HEK293 (cell line): ENCODE measurements around the gene GM2A.

Experiments
- CTCF ChIA-PET: fragments of 350-600 bp; formaldehyde crosslinking; extraction: SDS; loops from one replicate; lab custom pipeline; 2021; ENCODE audit warnings: antibody characterized with exemption; lab: Yijun Ruan, JAX
- POLR2A ChIA-PET: fragments of 300-600 bp; formaldehyde crosslinking; extraction: SDS; loops from one replicate; lab custom pipeline; 2020; ENCODE audit warnings: antibody characterized with exemption, inconsistent platforms; lab: Yijun Ruan, JAX
- H3K27ac ChIP-seq: fragments of 200-500 bp; sonication (Bioruptor generic); 2 replicates; pipeline ENCODE4 v1.5.1; 2014; ENCODE audit warnings: low read depth, low read length, control low read depth, inconsistent platforms; ENCODE audit errors: extremely low read depth
- H3K36me3 ChIP-seq, 2 experiments: fragments of 200-500 bp in 1 of 2; sonication (Bioruptor generic) in 1 of 2; 1 replicate in 1 of 2; 2 replicates in 1 of 2; pipeline ENCODE4 v1.5.1; 2014 to 2017; ENCODE audit warnings: inconsistent platforms in 2 of 2, low read length in 2 of 2; ENCODE audit not compliant: control insufficient read depth in 2 of 2, insufficient read depth in 1 of 2
- H3K4me1 ChIP-seq: fragments of 200-500 bp; sonication (Bioruptor generic); 2 replicates; pipeline ENCODE4 v1.5.1; 2014; ENCODE audit warnings: mild to moderate bottlenecking, low read length, inconsistent platforms; ENCODE audit not compliant: control insufficient read depth, insufficient read depth
- H3K4me3 ChIP-seq: 2 replicates; pipeline ENCODE4 v1.5.1; 2011; ENCODE audit warnings: low read depth, mild to moderate bottlenecking, control low read depth, low read length, moderate library complexity
- H3K9me3 ChIP-seq: fragments of 200-500 bp; sonication (Bioruptor generic); 2 replicates; pipeline ENCODE4 v1.5.1; 2014; ENCODE audit warnings: low read depth, low read length, inconsistent platforms; ENCODE audit not compliant: control insufficient read depth, insufficient read depth
- CTCF ChIP-seq: fragments of 450-650 bp; formaldehyde crosslinking; IDR thresholded peaks from 2 replicates; pipeline ENCODE4 v1.5.1; 2016; ENCODE audit warnings: missing biosample characterization, missing genetic modification characterization
- EGR2 ChIP-seq: fragments of 450-650 bp; formaldehyde crosslinking; IDR thresholded peaks from 2 replicates; pipeline ENCODE4 v1.5.1; 2016; ENCODE audit warnings: low read depth, missing biosample characterization, missing genetic modification characterization
- MYNN ChIP-seq: fragments of 450-650 bp; formaldehyde crosslinking; IDR thresholded peaks from 2 replicates; pipeline ENCODE4 v1.5.1; 2016; ENCODE audit warnings: missing biosample characterization, missing genetic modification characterization, borderline replicate concordance
- SCRT2 ChIP-seq: fragments of 450-650 bp; formaldehyde crosslinking; IDR thresholded peaks from 2 replicates; pipeline ENCODE4 v1.5.1; 2016; ENCODE audit warnings: missing biosample characterization, missing genetic modification characterization
- WT1 ChIP-seq: fragments of 450-650 bp; formaldehyde crosslinking; IDR thresholded peaks from 2 replicates; pipeline ENCODE4 v1.5.1; 2016; ENCODE audit warnings: missing biosample characterization, missing genetic modification characterization
- ZFHX2 ChIP-seq: fragments of 450-650 bp; formaldehyde crosslinking; conservative IDR thresholded peaks from 2 replicates; pipeline ENCODE4 v1.5.1; 2016; ENCODE audit warnings: missing biosample characterization, missing genetic modification characterization
- ZFP37 ChIP-seq: fragments of 450-650 bp; formaldehyde crosslinking; IDR thresholded peaks from 2 replicates; pipeline ENCODE4 v1.5.1; 2016; ENCODE audit warnings: missing biosample characterization, missing genetic modification characterization
- ZFP69B ChIP-seq: fragments of 450-650 bp; formaldehyde crosslinking; IDR thresholded peaks from 2 replicates; pipeline ENCODE4 v1.5.1; 2016; ENCODE audit warnings: missing biosample characterization, missing genetic modification characterization
- ZNF202 ChIP-seq: fragments of 450-650 bp; formaldehyde crosslinking; IDR thresholded peaks from 2 replicates; pipeline ENCODE4 v1.5.1; 2016; ENCODE audit warnings: missing biosample characterization, missing genetic modification characterization, borderline replicate concordance
- ZNF24 ChIP-seq: fragments of 450-650 bp; formaldehyde crosslinking; IDR thresholded peaks from 2 replicates; pipeline ENCODE4 v1.5.1; 2016; ENCODE audit warnings: missing biosample characterization, missing genetic modification characterization
- ZNF292 ChIP-seq: fragments of 450-650 bp; formaldehyde crosslinking; IDR thresholded peaks from 2 replicates; pipeline ENCODE4 v1.5.1; 2016; ENCODE audit warnings: low read depth, missing biosample characterization, missing genetic modification characterization, borderline replicate concordance
- ZNF341 ChIP-seq: fragments of 450-650 bp; formaldehyde crosslinking; IDR thresholded peaks from 2 replicates; pipeline ENCODE4; 2016; ENCODE audit warnings: low read depth, missing biosample characterization, missing genetic modification characterization
- ZNF544 ChIP-seq: fragments of 450-650 bp; formaldehyde crosslinking; IDR thresholded peaks from 2 replicates; pipeline ENCODE4 v1.5.0; 2017; ENCODE audit warnings: missing biosample characterization, missing genetic modification characterization
- ZNF629 ChIP-seq: fragments of 450-650 bp; formaldehyde crosslinking; IDR thresholded peaks from 2 replicates; pipeline ENCODE4 v1.5.1; 2017; ENCODE audit warnings: missing biosample characterization, missing genetic modification characterization
- ZNF776 ChIP-seq: fragments of 450-650 bp; formaldehyde crosslinking; IDR thresholded peaks from 2 replicates; pipeline ENCODE4 v1.5.0; 2017; ENCODE audit warnings: missing biosample characterization, missing genetic modification characterization, borderline replicate concordance
- ZNF792 ChIP-seq: fragments of 450-650 bp; formaldehyde crosslinking; IDR thresholded peaks from 2 replicates; pipeline ENCODE4 v1.5.1; 2016; ENCODE audit warnings: missing biosample characterization, missing genetic modification characterization
- TF ChIP-seq, protein P1 (sequence below): fragments of 450-650 bp; formaldehyde crosslinking; IDR thresholded peaks from 2 replicates; pipeline ENCODE4 v1.5.1; 2016; ENCODE audit warnings: missing biosample characterization, missing genetic modification characterization, low read depth
- TF ChIP-seq, protein P2 (sequence below): fragments of 450-650 bp; formaldehyde crosslinking; IDR thresholded peaks from 2 replicates; pipeline ENCODE4 v1.5.1; 2017; ENCODE audit warnings: missing biosample characterization, missing genetic modification characterization
- TF ChIP-seq, protein P3 (sequence below): fragments of 450-650 bp; formaldehyde crosslinking; IDR thresholded peaks from 2 replicates; pipeline ENCODE4 v1.5.1; 2017; ENCODE audit warnings: missing biosample characterization, missing genetic modification characterization

The GM2A gene

DNA sequence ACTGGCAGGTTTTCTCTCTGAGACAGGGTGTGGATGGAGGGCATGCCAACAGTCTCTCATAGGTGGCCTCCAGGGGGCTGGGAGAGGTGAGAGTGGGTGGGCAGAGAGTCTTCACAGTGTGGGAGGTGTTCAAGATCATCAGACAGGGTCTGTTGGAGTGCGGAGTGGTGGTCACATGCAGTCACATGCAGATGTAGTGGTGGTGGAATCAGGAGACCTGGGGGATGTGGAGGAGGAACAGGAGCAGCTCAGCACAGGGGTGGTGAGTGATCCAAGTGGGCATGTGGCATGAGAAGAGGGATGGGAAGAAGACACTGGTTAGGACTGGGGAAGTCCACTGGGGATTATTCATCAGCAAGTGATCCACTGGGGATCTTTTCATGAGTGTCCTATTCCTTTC is 5.8 kb downstream of the GM2A start:
- TF ChIP-seq, protein P1, sequence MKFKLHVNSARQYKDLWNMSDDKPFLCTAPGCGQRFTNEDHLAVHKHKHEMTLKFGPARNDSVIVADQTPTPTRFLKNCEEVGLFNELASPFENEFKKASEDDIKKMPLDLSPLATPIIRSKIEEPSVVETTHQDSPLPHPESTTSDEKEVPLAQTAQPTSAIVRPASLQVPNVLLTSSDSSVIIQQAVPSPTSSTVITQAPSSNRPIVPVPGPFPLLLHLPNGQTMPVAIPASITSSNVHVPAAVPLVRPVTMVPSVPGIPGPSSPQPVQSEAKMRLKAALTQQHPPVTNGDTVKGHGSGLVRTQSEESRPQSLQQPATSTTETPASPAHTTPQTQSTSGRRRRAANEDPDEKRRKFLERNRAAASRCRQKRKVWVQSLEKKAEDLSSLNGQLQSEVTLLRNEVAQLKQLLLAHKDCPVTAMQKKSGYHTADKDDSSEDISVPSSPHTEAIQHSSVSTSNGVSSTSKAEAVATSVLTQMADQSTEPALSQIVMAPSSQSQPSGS (tag by site-specific recombination): no peak
- TF ChIP-seq ZFHX2 (tag by site-specific recombination) (peak; percentile 78), EGR2 (tag by site-specific recombination) (peak; percentile 93)
- CTCF ChIA-PET: no interaction called here
- Histone ChIP-seq H3K4me1 (no peaks in the 10 kb centered on the region), H3K4me3 (no peak overlapping the region), H3K36me3 (peaks cover 0 to 4% of the 10 kb centered on the region in 2 experiments; a peak in 1 of 3 replicates), H3K27ac (no peak overlapping the region), H3K9me3 (no peaks in the 10 kb centered on the region)
- POLR2A ChIA-PET: no interaction called here

GRCh38 chr5:151259931-151260330 is 6.9 kb downstream of the GM2A start:
- ChIA-PET CTCF (no interaction called here), POLR2A (no interaction called here)
- no peaks in the 10 kb centered on the region for H3K9me3 ChIP-seq
- no peak overlapping the region for H3K4me3 ChIP-seq
- TF ChIP-seq ZNF292 (tag by site-specific recombination): no peak
- no peak for TF ChIP-seq ZNF629 (tag by site-specific recombination)
- no peak for TF ChIP-seq ZNF544 (tag by site-specific recombination)
- TF ChIP-seq MYNN: no peak
- TF ChIP-seq ZNF202 (tag by site-specific recombination): no peak
- TF ChIP-seq SCRT2: no peak
- TF ChIP-seq WT1 (tag by site-specific recombination): no peak
- TF ChIP-seq ZFP37 (tag by site-specific recombination): no peak
- TF ChIP-seq ZNF341 (tag by site-specific recombination): no peak
- TF ChIP-seq CTCF (tag by site-specific recombination): no peak
- no peak for TF ChIP-seq ZNF776
- TF ChIP-seq ZFP69B (tag by site-specific recombination): no peak
- TF ChIP-seq ZNF792 (tag by site-specific recombination): no peak
- TF ChIP-seq, protein P2, sequence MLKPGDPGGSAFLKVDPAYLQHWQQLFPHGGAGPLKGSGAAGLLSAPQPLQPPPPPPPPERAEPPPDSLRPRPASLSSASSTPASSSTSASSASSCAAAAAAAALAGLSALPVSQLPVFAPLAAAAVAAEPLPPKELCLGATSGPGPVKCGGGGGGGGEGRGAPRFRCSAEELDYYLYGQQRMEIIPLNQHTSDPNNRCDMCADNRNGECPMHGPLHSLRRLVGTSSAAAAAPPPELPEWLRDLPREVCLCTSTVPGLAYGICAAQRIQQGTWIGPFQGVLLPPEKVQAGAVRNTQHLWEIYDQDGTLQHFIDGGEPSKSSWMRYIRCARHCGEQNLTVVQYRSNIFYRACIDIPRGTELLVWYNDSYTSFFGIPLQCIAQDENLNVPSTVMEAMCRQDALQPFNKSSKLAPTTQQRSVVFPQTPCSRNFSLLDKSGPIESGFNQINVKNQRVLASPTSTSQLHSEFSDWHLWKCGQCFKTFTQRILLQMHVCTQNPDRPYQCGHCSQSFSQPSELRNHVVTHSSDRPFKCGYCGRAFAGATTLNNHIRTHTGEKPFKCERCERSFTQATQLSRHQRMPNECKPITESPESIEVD (tag by site-specific recombination): no peak
- H3K4me1 ChIP-seq: no peaks in the 10 kb centered on the region
- H3K36me3 ChIP-seq: peaks cover 0 to 4% of the 10 kb centered on the region in 2 experiments; a peak in 1 of 3 replicates
- no peak overlapping the region for H3K27ac ChIP-seq

DNA sequence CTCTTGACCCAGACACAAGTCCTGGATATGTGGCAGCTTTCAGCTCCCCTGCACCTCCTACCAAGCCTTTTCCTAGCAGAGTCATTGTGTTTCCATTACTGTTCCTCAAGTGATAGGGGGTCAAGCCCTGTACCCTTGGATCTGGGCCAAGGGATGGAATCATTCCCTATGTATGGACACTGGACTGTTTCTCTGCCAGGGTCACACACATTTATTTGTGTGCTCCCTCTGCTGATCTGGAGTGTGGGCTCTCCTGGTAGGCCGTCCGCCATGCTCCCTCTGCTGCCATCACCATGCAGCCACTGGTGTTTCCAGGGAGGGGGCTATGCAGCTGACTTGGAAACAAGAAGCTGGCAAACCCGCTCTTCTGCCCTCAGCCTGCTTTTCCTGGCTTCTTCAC is 9.5 kb downstream of the GM2A start:
- ChIA-PET CTCF (no interaction called here), POLR2A (no interaction called here)
- Histone ChIP-seq H3K9me3 (no peaks in the 10 kb centered on the region), H3K27ac (no peak overlapping the region), H3K36me3 (peaks cover 0 to 14% of the 10 kb centered on the region in 2 experiments; a peak in 2 of 3 replicates), H3K4me3 (no peak overlapping the region), H3K4me1 (no peaks in the 10 kb centered on the region)
- TF ChIP-seq ZNF24 (tag by site-specific recombination): no peak
- TF ChIP-seq, protein P2 (tag by site-specific recombination): no peak
- TF ChIP-seq, protein P3, sequence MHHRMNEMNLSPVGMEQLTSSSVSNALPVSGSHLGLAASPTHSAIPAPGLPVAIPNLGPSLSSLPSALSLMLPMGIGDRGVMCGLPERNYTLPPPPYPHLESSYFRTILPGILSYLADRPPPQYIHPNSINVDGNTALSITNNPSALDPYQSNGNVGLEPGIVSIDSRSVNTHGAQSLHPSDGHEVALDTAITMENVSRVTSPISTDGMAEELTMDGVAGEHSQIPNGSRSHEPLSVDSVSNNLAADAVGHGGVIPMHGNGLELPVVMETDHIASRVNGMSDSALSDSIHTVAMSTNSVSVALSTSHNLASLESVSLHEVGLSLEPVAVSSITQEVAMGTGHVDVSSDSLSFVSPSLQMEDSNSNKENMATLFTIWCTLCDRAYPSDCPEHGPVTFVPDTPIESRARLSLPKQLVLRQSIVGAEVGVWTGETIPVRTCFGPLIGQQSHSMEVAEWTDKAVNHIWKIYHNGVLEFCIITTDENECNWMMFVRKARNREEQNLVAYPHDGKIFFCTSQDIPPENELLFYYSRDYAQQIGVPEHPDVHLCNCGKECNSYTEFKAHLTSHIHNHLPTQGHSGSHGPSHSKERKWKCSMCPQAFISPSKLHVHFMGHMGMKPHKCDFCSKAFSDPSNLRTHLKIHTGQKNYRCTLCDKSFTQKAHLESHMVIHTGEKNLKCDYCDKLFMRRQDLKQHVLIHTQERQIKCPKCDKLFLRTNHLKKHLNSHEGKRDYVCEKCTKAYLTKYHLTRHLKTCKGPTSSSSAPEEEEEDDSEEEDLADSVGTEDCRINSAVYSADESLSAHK: no peak
